Epithelial cell of esophagus (primary cell): Measurements from ENCODE around the gene PVALB.

Experiments used
- DNase-seq: peaks from one replicate; pipeline ENCODE4 v3.0.0; 2010; ENCODE audit warnings: low read depth
- H3K4me3 ChIP-seq: 2 replicates; pipeline ENCODE4 v1.5.1; 2011; ENCODE audit warnings: mild to moderate bottlenecking, low read length, control low read depth
- CTCF ChIP-seq: IDR thresholded peaks from 2 replicates; pipeline ENCODE4 v1.5.1; 2011; ENCODE audit warnings: low read depth, mild to moderate bottlenecking, low read length, control low read depth, inconsistent platforms; ENCODE audit not compliant: insufficient read depth; ENCODE audit errors: missing control alignments

PVALB gene

GRCh38 chr22:36835903-36836302 lies 19.1 kb upstream of the PVALB start:
- no peak for DNase-seq
- no peak overlapping the region for H3K4me3 ChIP-seq
- TF ChIP-seq CTCF, result no peak

- TF ChIP-seq CTCF, result no peak
- H3K4me3 ChIP-seq, result no peak overlapping the region
- DNase-seq, result no peak
These were observed 16.2 kb upstream of the PVALB start for GRCh38 chr22:36833073-36833472.

GRCh38 chr22:36831717-36832116 lies 14.9 kb upstream of the PVALB start:
- TF ChIP-seq CTCF, result no peak
- no peak for DNase-seq
- H3K4me3 ChIP-seq, result no peak overlapping the region

GRCh38 chr22:36831206-36831605 lies 14.4 kb upstream of the PVALB start:
- TF ChIP-seq CTCF, result no peak
- DNase-seq, result no peak
- no peak overlapping the region for H3K4me3 ChIP-seq

GRCh38 chr22:36830601-36831000 lies 13.8 kb upstream of the PVALB start:
- DNase-seq, result no peak
- no peak overlapping the region for H3K4me3 ChIP-seq
- no peak for TF ChIP-seq CTCF

- DNase-seq, result no peak
- no peak overlapping the region for H3K4me3 ChIP-seq
- TF ChIP-seq CTCF, result no peak
These were observed 12.7 kb upstream of the PVALB start for GRCh38 chr22:36829370-36830002.

GRCh38 chr22:36828815-36829214 lies 12.0 kb upstream of the PVALB start:
- no peak for TF ChIP-seq CTCF
- H3K4me3 ChIP-seq, result no peak overlapping the region
- peak; percentile 16 for DNase-seq
